Nucleus accumbens (tissue), 56 donors: ENCODE data around the gene NLGN3.

Experiments used
- DNase-seq, 56 donors: peaks; one replicate each; lab custom pipeline; 2025; lab: John Stamatoyannopoulos, UW

Gene NLGN3

DNA sequence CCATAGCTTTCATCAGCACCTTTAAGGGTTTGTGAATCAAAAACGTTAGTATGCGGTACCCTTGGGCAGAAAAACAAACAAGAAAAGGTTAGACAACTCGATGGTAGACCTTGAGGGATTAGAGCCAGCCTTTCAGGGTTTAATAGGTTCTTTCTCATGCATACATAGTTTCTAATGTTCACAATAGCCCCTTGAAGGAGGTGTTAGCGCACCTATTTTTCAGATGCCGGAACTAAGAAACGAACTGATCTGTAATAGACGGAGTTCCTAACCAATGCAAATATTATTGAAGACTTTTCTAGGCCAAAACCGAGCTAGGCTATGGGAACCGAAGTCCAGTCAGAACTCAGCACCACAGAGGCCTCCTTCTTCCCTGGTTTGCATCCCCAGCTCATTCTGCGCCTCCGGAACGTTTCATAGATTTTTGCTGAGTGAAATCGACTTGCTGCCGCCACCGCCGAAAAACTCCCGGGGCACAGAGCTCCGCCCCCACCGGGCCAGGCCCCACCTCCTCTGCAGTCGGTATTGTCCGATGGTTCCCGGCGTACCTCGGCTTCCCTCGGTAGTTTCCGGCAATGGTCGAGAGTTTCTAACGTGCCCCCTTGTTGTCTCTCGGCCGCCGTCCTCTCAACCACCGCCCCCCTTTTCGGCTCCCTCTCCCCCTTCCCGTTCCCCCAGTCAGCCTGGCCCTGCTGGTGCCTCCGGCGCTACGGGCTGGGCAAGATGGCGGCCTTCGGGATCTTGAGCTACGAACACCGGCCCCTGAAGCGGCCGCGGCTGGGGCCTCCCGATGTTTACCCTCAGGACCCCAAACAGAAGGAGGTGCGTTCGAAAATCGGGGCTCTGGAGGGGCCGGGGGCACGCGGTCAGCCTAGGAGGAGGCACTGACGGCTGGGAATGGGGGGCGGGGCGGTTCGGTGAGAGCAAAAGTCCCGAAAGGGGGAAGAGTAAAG is 26.3 kb upstream of the NLGN3 start, which contains the start of gene MED12:
Gene MED12 (plus strand): TSS at position 565 of the 953 bp plus-strand sequence. CDS start 159 bp downstream, at position 724.
- peak in 55 of 56 donors; percentile 11 to 93 (median 73) for DNase-seq

DNA sequence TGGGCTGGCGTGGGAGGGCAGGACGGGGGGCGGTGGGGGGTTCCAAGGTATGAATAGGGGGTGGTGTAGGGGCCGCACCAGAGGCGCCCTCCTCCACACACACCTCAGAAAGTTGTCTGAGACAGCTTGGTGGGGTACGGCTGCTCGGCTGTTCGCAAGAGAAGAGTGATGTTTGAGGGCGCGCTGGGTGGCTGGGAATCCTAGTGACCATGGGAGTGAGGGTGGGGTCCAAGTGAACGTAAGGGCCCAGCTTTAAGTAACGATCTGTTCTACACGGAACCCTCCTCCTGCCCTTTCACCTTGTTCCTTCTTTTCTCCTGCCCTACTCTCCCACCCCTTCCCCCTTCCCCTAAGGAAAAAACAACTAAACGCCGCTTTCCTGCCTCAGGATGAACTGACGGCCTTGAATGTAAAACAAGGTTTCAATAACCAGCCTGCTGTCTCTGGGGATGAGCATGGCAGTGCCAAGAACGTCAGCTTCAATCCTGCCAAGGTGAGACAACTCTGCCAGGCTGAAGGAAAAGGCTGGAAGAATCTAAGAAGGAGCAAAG is 25.6 kb upstream of the NLGN3 start:
- DNase-seq: peak in 6 of 56 donors; percentile 13 to 43 (median 20)

DNA sequence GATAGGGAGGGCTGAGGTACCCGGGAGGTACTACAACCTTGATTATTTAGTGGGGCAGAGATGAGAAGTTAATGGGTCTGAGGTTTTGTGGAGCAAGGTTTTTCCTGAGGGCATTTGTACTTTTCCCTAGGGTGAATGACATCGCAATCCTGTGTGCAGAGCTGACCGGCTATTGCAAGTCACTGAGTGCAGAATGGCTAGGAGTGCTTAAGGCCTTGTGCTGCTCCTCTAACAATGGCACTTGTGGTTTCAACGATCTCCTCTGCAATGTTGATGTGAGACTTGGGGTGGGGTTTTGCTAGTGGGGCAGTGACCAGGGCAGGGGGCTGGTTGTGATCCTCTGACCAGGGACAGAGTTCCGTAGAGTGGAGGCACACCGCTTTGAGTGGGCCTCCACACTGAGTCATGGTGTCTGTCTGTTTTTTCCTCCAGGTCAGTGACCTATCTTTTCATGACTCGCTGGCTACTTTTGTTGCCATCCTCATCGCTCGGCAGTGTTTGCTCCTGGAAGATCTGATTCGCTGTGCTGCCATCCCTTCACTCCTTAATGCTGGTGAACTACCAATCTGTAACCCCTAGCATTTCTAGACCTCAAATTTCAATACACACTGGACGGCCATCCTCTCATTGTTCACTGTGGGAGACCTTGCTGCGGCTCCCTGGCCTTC is 16.3 kb upstream of the NLGN3 start:
- no peak for DNase-seq

DNA sequence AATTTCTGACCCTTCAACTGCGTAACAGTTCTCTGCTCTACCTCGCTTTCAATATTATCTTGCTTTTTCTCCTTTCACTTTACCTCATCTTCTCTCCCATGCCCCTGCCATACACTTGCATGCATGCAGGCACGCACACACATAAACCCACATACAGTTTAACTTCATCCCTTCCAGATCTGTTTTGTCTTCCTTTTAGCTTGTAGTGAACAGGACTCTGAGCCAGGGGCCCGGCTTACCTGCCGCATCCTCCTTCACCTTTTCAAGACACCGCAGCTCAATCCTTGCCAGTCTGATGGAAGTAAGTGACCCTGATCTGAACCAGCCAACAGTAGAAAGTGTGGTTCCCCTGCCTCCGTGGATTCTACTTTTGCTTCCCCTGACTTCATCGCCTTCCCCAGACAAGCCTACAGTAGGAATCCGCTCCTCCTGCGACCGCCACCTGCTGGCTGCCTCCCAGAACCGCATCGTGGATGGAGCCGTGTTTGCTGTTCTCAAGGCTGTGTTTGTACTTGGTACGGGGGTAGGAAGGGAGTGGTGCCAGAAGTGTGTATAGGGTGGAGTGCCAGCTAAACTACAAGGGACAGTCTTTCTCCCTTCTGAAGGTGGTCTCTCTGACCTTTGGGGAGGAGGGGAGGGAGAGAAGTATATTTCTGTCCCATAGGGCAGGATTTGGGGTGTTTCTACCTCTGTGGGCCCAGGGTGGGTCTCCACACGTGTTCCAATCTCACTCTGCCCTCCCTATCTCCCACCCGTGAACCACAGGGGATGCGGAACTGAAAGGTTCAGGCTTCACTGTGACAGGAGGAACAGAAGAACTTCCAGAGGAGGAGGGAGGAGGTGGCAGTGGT is 15.5 kb upstream of the NLGN3 start:
- DNase-seq: peak in 49 of 56 donors; percentile 1 to 81 (median 28)

DNA sequence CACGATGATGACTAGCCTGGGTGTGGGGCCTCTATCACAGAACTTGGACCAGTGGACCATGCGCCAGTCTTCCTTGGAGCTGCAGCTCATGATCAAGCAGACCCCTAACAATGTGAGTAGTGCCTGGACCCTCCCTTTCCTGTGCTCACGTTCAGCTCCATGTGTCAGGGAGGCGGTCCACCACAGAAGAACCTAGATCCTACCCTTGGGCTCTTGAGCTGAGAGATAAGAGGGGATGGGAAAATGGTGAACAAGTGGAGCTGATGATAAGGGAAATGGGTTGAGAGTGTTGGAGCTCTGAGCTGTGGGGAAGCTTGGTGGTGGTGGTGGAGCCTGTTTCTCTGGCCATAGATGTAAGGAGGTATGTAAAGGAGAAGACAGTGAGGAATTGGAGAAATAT is 13.1 kb upstream of the NLGN3 start:
- no peak for DNase-seq

DNA sequence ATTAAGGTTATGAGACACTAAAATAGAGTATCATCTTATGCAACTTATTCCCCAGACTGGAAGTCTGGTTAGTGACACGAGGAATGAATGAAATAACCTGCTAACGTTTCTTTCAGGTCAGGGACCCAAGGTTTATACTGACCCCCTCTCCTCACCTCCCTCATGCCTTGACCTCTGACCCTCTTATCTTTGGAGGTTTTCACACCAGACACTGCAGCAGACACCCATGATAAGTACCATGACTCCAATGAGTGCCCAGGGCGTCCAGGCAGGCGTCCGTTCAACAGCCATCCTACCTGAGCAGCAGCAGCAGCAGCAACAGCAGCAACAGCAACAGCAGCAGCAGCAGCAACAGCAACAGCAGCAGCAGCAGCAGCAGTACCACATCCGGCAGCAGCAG is 4.2 kb upstream of the NLGN3 start:
- DNase-seq: no peak

DNA sequence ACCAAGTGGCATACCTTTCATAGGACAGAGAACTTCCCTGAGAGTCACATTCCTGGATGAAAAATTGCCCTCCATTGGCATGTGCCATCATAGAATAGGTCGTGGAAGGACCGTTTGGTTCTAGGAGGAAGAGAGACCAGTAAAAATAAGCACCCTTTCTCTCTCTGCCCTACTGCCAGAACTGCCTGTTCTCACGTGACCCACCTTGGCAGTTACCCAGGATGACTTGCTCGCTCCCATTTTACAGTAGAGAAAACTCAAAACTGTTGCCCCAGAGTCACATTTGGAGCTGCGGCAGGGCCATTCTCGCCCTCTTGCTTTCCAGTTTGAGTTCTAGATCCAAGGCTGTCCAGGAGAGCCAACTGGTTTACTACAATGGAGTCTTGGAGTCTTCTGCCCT is 1.1 kb upstream of the NLGN3 start:
- DNase-seq: peak in 35 of 56 donors; percentile 0 to 63 (median 19)

DNA sequence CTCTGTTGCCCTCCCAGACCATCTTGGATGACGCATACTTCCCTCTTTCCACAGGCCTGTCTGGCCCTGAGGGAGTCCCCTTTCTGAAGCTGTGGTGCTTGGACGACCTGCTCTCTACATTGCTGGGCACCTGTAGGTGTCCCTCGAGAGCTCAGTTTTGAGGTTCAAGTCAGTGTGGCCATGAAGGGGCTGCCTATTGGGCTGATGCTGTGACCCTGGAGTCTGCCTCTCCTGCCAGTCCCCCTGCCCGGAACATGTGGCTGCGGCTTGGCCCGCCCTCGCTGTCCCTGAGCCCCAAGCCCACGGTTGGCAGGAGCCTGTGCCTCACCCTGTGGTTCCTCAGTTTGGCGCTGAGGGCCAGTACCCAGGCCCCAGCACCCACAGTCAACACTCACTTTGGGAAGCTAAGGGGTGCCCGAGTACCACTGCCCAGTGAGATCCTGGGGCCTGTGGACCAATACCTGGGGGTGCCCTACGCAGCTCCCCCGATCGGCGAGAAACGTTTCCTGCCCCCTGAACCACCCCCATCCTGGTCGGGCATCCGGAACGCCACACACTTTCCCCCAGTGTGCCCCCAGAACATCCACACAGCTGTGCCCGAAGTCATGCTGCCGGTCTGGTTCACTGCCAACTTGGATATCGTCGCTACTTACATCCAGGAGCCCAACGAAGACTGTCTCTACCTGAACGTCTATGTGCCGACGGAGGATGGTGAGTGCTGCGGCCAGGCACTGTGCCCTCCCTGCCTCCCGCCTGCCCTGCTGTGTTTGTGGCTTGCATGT is 3.0 kb downstream of the NLGN3 start:
- peak in 19 of 56 donors; percentile 6 to 39 (median 17) for DNase-seq

DNA sequence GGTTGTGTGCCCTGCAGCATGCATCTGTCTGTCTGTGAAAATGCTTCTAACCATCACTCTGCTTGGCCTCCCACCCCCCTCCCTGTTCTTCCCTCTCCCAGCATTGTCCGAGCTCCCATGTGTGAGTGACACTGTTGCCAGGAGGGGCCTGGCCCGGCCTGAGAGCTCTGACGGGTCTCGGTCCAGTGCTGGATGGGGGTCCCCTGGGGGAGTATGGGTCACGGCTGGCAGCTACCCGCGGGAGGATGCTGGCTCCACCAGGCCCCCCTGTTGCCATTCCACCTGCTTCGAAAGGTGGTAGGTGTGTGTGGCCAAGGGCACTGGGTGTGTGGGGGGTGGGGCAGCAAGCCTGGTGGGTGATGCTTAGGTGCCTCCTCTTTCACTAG is 3.6 kb downstream of the NLGN3 start:
- no peak for DNase-seq

DNA sequence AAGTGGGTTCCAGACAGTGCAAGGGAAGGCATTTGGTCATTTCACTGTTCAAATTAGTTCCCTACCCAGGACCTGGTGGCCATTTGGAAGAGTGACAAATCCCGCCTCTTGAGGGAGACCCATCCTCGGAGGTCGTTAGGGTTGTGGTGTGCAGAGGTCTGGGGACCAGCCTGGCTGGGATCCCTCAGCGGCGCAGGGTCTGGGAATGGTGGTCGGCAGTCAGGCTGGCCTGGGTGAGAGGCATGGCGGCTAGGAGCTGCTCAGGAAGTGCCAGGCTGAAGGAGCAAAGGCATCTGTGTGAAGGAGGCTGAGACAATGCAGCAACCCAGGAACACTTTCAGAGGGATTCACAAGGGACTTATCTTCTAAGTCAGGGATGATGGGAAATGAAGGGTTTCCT is 6.7 kb downstream of the NLGN3 start:
- DNase-seq: no peak

DNA sequence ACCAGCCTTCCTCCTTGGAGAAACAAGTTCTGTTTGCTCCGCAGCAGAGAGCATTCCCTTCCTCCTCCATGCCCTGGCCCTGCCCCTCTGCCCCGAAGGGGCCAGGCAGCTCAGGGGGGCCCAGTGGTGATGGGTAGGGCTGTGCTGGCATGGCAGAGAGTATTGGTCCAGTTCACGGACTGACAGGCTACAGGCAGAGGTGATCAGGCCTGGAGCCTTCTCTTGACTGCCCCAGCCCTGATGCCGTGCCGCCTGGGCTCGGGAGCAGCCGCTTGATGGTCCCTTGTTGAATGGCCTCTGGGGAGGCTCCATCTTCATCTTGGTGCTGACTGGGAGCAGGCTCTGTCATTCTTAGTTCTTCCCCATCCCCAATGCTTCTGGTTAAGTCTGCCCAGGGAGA is 9.6 kb downstream of the NLGN3 start:
- DNase-seq: no peak

DNA sequence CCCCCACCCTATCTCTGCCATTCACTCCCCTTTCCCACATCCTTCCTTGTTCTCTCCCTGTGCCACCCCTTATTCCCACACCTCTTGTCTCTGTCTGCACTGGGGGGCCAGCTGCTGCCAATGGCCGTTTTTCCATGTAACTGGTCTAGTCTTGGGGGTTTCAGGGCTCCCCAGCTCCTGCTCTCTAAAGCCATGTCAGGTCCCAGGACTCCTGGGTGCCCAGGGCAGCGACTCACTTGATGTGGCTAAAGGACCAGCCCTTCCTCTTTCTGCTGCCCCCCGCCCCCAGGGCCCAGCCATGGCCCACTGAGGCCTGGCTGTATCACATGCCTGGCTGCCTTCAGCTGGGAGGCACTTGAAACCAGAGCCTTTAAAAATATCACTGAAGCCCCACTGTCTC is 10.0 kb downstream of the NLGN3 start:
- DNase-seq: no peak

DNA sequence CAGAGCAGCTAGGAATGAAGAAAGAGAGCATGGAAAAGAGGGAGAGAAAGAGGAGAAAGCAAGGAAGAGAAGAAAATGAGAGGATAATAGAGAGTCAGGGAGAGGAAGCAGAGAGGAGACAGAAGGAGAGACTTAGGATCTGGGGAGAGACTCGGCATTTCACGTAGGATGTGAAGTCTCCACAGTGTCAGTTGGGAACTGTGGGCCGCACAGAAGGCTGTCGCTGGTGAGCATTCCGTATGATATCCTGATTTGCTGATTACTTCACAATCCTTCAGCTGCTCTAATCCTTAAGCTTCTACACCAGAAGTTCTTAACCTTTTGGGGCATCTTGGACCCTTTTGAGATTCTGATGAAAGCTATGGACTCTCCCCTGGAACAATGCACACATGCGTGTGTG is 14.0 kb downstream of the NLGN3 start:
- peak in 2 of 56 donors; percentile 0 to 1 for DNase-seq

DNA sequence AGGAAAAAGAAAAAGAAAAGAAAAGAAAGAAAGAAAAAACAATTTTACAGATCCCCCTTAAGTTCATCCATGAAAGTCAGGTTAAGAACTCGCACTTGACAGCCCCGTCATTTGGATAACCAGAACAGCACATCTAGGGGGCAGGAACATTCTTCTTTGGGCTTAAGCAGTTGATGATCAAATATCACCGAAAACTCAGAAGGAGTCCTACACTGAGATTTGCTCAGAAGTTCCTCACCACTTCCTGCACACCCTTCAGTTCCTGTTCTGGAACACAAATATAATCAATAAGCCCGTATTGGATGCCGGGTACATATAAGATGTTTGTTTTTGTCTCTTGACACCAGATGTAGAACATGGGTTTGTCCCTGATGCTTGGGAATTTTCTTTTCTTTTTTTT is 14.7 kb downstream of the NLGN3 start:
- DNase-seq: no peak

DNA sequence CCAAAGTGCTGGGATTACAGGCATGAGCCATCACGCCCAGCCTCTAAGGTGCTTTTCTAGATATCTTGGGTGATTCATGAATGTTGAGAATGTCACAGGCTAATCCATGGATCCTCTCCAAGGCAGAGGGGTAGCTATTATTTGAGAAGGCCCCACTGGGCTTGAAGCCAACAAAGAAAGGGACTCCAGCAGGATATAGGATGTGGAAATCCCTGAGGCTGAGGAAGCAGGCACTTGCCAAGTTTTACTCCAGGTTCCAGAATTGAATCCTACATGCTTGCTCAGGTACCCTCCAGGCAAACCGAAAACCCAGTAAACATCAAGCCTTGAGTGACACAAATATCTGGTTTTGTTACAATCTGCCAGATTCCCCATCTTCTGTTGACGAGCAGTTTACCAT is 15.8 kb downstream of the NLGN3 start:
- no peak for DNase-seq

DNA sequence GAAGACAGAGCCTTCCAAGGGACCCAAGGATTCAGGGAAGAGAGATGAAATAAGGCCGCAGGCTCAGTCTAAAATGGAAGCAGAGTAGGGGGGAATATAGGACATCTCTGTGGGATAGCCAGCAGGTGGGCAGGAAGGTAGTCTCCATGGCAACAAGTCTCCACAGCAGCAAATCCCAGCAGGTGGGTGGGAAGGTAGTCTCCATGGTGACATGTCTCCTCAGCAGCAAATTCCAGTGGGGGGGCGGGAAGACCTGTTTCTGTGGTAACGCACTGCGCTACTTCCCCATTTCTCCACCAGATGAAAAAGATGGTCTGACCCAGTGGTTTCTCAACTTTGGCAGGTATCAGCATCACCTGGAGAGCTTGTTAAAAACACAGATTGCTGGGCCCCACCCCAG is 18.3 kb downstream of the NLGN3 start:
- DNase-seq: peak in 31 of 56 donors; percentile 1 to 71 (median 24)

DNA sequence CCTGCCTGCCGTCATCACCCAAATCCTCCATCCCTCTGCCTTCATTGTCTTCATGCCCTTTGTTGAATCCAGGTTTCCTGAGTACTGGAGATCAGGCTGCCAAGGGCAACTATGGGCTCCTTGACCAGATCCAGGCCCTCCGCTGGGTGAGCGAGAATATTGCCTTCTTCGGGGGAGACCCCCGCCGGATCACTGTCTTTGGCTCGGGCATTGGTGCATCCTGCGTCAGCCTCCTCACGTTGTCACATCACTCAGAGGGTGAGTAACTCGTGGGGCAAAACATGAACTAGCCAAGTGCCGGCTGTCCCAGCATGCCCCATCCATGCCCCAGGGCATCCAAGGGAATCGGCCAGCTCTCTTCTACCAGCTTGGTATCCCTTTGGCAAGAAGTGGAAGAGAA is 19.4 kb downstream of the NLGN3 start:
- DNase-seq: no peak

DNA sequence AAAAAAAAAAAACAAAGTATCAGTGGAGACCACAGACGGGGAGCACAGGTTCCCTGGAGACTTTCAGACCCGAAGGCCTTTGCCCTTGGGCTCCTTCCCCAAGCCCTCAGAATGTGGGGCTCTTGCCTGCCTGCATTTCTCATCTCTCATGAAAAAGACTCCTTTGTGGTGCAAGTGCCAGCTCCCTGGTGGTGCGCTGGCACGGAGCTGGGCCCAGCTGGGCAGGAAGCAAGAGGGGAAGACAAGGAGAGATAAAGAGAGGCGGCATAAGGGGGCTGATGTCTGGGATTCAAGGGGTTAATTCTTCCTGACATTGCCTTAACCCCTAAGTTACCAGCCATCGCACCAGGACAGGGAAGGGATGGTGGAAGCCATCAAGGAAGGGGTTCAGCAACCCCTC is 21.8 kb downstream of the NLGN3 start:
- peak in 28 of 56 donors; percentile 0 to 40 (median 14) for DNase-seq

DNA sequence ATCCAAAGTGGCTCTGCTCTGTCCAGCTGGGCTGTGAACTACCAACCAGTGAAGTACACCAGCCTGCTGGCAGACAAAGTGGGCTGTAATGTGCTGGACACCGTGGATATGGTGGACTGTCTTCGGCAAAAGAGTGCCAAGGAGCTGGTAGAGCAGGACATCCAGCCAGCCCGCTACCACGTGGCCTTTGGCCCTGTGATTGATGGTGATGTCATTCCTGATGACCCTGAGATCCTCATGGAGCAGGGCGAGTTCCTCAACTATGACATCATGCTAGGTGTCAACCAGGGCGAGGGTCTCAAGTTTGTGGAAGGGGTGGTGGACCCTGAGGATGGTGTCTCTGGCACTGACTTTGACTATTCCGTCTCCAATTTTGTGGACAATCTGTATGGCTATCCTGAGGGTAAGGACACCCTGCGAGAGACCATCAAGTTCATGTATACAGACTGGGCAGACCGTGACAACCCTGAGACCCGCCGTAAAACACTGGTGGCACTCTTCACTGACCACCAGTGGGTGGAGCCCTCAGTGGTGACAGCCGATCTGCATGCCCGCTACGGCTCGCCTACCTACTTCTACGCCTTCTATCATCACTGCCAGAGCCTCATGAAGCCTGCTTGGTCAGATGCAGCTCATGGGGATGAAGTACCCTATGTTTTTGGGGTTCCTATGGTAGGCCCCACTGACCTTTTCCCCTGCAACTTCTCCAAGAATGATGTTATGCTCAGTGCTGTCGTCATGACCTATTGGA is 22.6 kb downstream of the NLGN3 start:
- DNase-seq: peak in 3 of 56 donors; percentile 15 to 33 (median 27)
